Neural progenitor cell (in vitro differentiated cells): Measurements from ENCODE around the gene LAGE3. TPM values are rescaled to one million over a fixed set of nuclear protein-coding genes. Genes with fewer than 3 reads are reported as not detected.

Experiments used
- DNase-seq: peaks from one replicate; pipeline ENCODE4 v3.0.0-alpha.2; 2016; ENCODE audit warnings: low spot score
- H2AFZ ChIP-seq: fragments of 200-600 bp; sonication (generic); replicated peaks from 2 replicates; pipeline ENCODE4 v1.6.1; 2016; ENCODE audit warnings: antibody characterized with exemption
- H3F3A ChIP-seq: fragments of 200-600 bp; sonication (generic); 2 replicates; pipeline ENCODE4 v1.6.1; 2016; ENCODE audit warnings: antibody characterized with exemption, low read depth
- H3K27ac ChIP-seq: fragments of 200-600 bp; sonication (generic); 2 replicates; pipeline ENCODE4 v1.5.1; 2016; ENCODE audit warnings: mild to moderate bottlenecking
- H3K27me3 ChIP-seq: fragments of 200-600 bp; sonication (generic); 2 replicates; pipeline ENCODE4 v1.6.1; 2016; ENCODE audit warnings: mild to moderate bottlenecking, moderate library complexity
- H3K36me3 ChIP-seq: fragments of 200-600 bp; sonication (generic); 2 replicates; pipeline ENCODE4 v1.5.1; 2016
- H3K4me1 ChIP-seq: fragments of 200-600 bp; sonication (generic); 2 replicates; pipeline ENCODE4 v1.6.1; 2016; ENCODE audit warnings: mixed run types
- H3K4me2 ChIP-seq: fragments of 200-600 bp; sonication (generic); 2 replicates; pipeline ENCODE4 v1.6.1; 2016
- H3K4me3 ChIP-seq: fragments of 200-600 bp; sonication (generic); 2 replicates; pipeline ENCODE4 v1.5.1; 2016
- H3K79me2 ChIP-seq: fragments of 200-600 bp; sonication (generic); 2 replicates; pipeline ENCODE4 v1.6.1; 2016; ENCODE audit warnings: low read depth
- H3K9ac ChIP-seq: fragments of 200-600 bp; sonication (generic); 2 replicates; pipeline ENCODE4 v1.6.1; 2016
- H3K9me3 ChIP-seq: fragments of 200-600 bp; sonication (generic); 2 replicates; pipeline ENCODE4 v1.5.1; 2016; ENCODE audit warnings: low read depth
- H4K20me1 ChIP-seq: fragments of 200-600 bp; sonication (generic); 2 replicates; pipeline ENCODE4 v1.6.1; 2016; ENCODE audit warnings: low read depth
- H3K27ac Mint-ChIP-seq: 3 replicates; pipeline ENCODE4 v1.8.0; 2021; ENCODE audit warnings: mixed read lengths
- H3K27me3 Mint-ChIP-seq: 2 replicates; pipeline ENCODE4 v1.8.0; 2022; ENCODE audit warnings: low read depth, mild to moderate bottlenecking, inconsistent platforms, moderate library complexity, mixed read lengths; ENCODE audit not compliant: insufficient read depth
- H3K36me3 Mint-ChIP-seq: 3 replicates; pipeline ENCODE4 v1.8.0; 2021; ENCODE audit warnings: mixed read lengths
- H3K4me1 Mint-ChIP-seq: 3 replicates; pipeline ENCODE4 v1.8.0; 2021; ENCODE audit warnings: mixed read lengths
- H3K4me3 Mint-ChIP-seq: 3 replicates; pipeline ENCODE4 v1.8.0; 2021; ENCODE audit warnings: mild to moderate bottlenecking, moderate library complexity, mixed read lengths
- H3K9me3 Mint-ChIP-seq: 3 replicates; pipeline ENCODE4 v1.8.0; 2020; ENCODE audit warnings: mixed read lengths
- CTCF ChIP-seq: fragments of 200-600 bp; sonication (generic); IDR thresholded peaks from 2 replicates; pipeline ENCODE4 v1.5.1; 2017; ENCODE audit warnings: antibody characterized with exemption, mild to moderate bottlenecking
- EZH2 ChIP-seq: fragments of 200-600 bp; sonication (generic); IDR thresholded peaks from 2 replicates; pipeline ENCODE4 v1.6.1; 2017; ENCODE audit warnings: antibody characterized with exemption, mild to moderate bottlenecking, moderate library complexity
- EZH2phosphoT487 ChIP-seq: fragments of 200-600 bp; sonication (generic); IDR thresholded peaks from 2 replicates; pipeline ENCODE4 v1.6.1; 2017; ENCODE audit warnings: antibody characterized with exemption
- total RNA-seq: library from RNA; depleted of rRNA; stranded (reverse); fragments of >200 nt; gene quantifications from 2 replicates; pipeline ENCODE4 v1.2.3, GENCODE V29; 2015; ENCODE audit warnings: low replicate concordance

LAGE3 gene
- total RNA-seq, 1 donor from 2014 or later: 7.6 TPM

- Histone ChIP-seq H3K27me3 (no peaks in the 10 kb centered on the region), H3K9me3 (no peaks in the 10 kb centered on the region), H3K9ac (no peak overlapping the region), H3K79me2 (no peaks in the 10 kb centered on the region), H2AFZ (no peak overlapping the region), H3K4me1 (no peaks in the 10 kb centered on the region), H3K27ac (no peak overlapping the region), H4K20me1 (no peaks in the 10 kb centered on the region), H3K4me3 (no peak overlapping the region), H3K4me2 (no peak overlapping the region), H3K36me3 (no peaks in the 10 kb centered on the region), H3F3A (peaks cover 6% of the 10 kb centered on the region)
- TF ChIP-seq EZH2 (no peak), EZH2phosphoT487 (no peak), CTCF (no peak)
- Mint-ChIP-seq H3K9me3 (peaks cover 19% of the 10 kb centered on the region), H3K4me3 (no peak overlapping the region), H3K36me3 (peaks cover 10% of the 10 kb centered on the region), H3K27me3 (peaks cover 18% of the 10 kb centered on the region), H3K27ac (no peak overlapping the region), H3K4me1 (peaks cover 3% of the 10 kb centered on the region)
- no peak for DNase-seq
Observed at GRCh38 chrX:154452823-154453222, 26.3 kb downstream of the LAGE3 start.

- peaks cover 15% of the 10 kb centered on the region for H3K27me3 Mint-ChIP-seq
- Histone ChIP-seq H2AFZ (no peak overlapping the region), H3K4me1 (no peaks in the 10 kb centered on the region), H3K36me3 (no peaks in the 10 kb centered on the region), H3K4me2 (no peak overlapping the region), H3F3A (no peaks in the 10 kb centered on the region), H4K20me1 (no peaks in the 10 kb centered on the region), H3K27me3 (no peaks in the 10 kb centered on the region), H3K9ac (no peak overlapping the region), H3K79me2 (peaks cover 3% of the 10 kb centered on the region), H3K4me3 (no peak overlapping the region), H3K9me3 (no peaks in the 10 kb centered on the region), H3K27ac (no peak overlapping the region)
- H3K36me3 Mint-ChIP-seq: peaks cover 11% of the 10 kb centered on the region
- no peaks in the 10 kb centered on the region for H3K4me1 Mint-ChIP-seq
- TF ChIP-seq EZH2 (no peak), EZH2phosphoT487 (no peak), CTCF (no peak)
- peaks cover 20% of the 10 kb centered on the region for H3K9me3 Mint-ChIP-seq
- no peak overlapping the region for H3K4me3 Mint-ChIP-seq
- no peak for DNase-seq
- H3K27ac Mint-ChIP-seq: no peak overlapping the region
Observed at GRCh38 chrX:154450312-154450711, 28.8 kb downstream of the LAGE3 start.

GRCh38 chrX:154449618-154450017 is 29.5 kb downstream of the LAGE3 start:
- H3K9me3 Mint-ChIP-seq: peaks cover 19% of the 10 kb centered on the region

More at GRCh38 chrX:154449618-154450017, 29.5 kb downstream of the LAGE3 start:
- TF ChIP-seq CTCF (no peak), EZH2 (no peak), EZH2phosphoT487 (no peak)
- Histone ChIP-seq H3K4me1 (no peaks in the 10 kb centered on the region), H3K27me3 (no peaks in the 10 kb centered on the region), H3K36me3 (no peaks in the 10 kb centered on the region), H3K4me2 (no peak overlapping the region), H3K4me3 (no peak overlapping the region), H3K9me3 (no peaks in the 10 kb centered on the region), H3K9ac (no peak overlapping the region), H2AFZ (no peak overlapping the region), H3K79me2 (peaks cover 10% of the 10 kb centered on the region), H4K20me1 (peaks cover 6% of the 10 kb centered on the region), H3K27ac (no peak overlapping the region), H3F3A (no peaks in the 10 kb centered on the region)
- H3K27ac Mint-ChIP-seq: no peak overlapping the region
- H3K4me1 Mint-ChIP-seq: no peaks in the 10 kb centered on the region
- no peak overlapping the region for H3K4me3 Mint-ChIP-seq
- peaks cover 17% of the 10 kb centered on the region for H3K27me3 Mint-ChIP-seq
- no peak for DNase-seq
- H3K36me3 Mint-ChIP-seq: peaks cover 11% of the 10 kb centered on the region
